Pancreas (tissue), 10 donors: ENCODE results near the gene MAP7. TPM values are rescaled to one million over a fixed set of nuclear protein-coding genes. Genes with fewer than 3 reads are reported as not detected.

Experiments
- ATAC-seq, 4 donors: fragments of 200-7000 bp; cut with Tn5 transposase; one replicate each; pipeline versions ENCODE4 v1.8.0 to v1.9.1; 2020; ENCODE audit warnings: mild to moderate bottlenecking in 4 of 4, moderate library complexity in 4 of 4
- DNase-seq, 6 donors: peaks; one replicate each; pipeline ENCODE4 v3.0.0-alpha.2; 2020
- FAIRE-seq: peaks from 2 replicates; lab custom pipeline; 2012; peaks lifted over from hg19 to GRCh38; lab: Jason Lieb, UNC
- H3K27ac ChIP-seq, 4 donors: fragments of 200-600 bp; sonication (generic); 1 replicate in 3 of 4; 2 replicates in 1 of 4; pipeline versions ENCODE4 v1.5.0 to v1.8.0; 2020
- H3K27me3 ChIP-seq, 4 donors: fragments of 200-600 bp; one replicate each; pipeline ENCODE4 v1.8.0; 2021
- H3K36me3 ChIP-seq, 3 donors: fragments of 200-600 bp; sonication (generic) in 1 of 3; one replicate each; pipeline versions ENCODE4 v1.5.0 to v1.8.0; 2020 to 2021
- H3K4me1 ChIP-seq, 3 donors: fragments of 200-600 bp; one replicate each; pipeline ENCODE4 v1.8.0; 2021
- H3K4me3 ChIP-seq, 4 donors: fragments of 200-600 bp; sonication (generic) in 2 of 4; one replicate each; pipeline versions ENCODE4 v1.5.0 to v1.8.0; 2020 to 2021
- H3K9me3 ChIP-seq, 4 donors: fragments of 200-600 bp; one replicate each; pipeline ENCODE4 v1.8.0; 2021
- WGBS, 2 donors: extraction: QIAGEN DNeasy Blood & Tissue Kit; methylation state at CpG; one replicate each; pipeline ENCODE4 v1.1.7; 2013; 5-methylcytosine and 5-hydroxymethylcytosine counted together
- intact Hi-C, 3 donors: fragments of 100-400 bp; cut with DNase I; formaldehyde crosslinking; loops; one replicate each; pipeline versions ENCODE4 v1.11.1 to v1.14.2; 2022
- polyA plus RNA-seq, 2 donors: library from polyadenylated mRNA; stranded (reverse); fragments of 200-250 nt; gene quantifications; one replicate each; pipeline ENCODE4 v1.2.3, GENCODE V29; 2013
- total RNA-seq, 6 donors: library from RNA; stranded (reverse); fragmentation: NEBNext Ultra II Directional in 4 of 6; extraction: Animal tissue kit (Norgen Biotek cat#: 25700) in 4 of 6; gene quantifications; one replicate each; pipeline versions ENCODE4 v1.2.1 to v1.2.4, GENCODE V29; 2021 to 2023
- TF ChIP-seq, protein P1 (sequence below), 4 donors: fragments of 200-600 bp; sonication (generic) in 3 of 4; IDR thresholded peaks; one replicate each; pipeline versions ENCODE4 v1.5.0 to v1.8.0; 2021; ENCODE audit warnings: antibody characterized with exemption in 4 of 4
- donor health status: healthy with polysubstance abuse.
- donor health status: DM: no; HTN: no; CAD: no; lungs with moderate emphysema.
- donor health status: DM: no; HTN: no; CAD: no.
- donor health status: control.
- donor health status: control.
- donor health status: Bipolar disorder and iron deficiency.
- donor health status: DM: yes; HTN: yes; CAD: no.
- donor health status: DM: no; HTN: no; CAD: no.
- donor health status: DM: no; HTN: no; CAD: no.
- donor health status: DM: yes; HTN: yes; CAD: no.

MAP7 gene
- total and polyA plus RNA-seq, 8 donors, result 10.7 to 37.9 (median 24.9) TPM

DNA sequence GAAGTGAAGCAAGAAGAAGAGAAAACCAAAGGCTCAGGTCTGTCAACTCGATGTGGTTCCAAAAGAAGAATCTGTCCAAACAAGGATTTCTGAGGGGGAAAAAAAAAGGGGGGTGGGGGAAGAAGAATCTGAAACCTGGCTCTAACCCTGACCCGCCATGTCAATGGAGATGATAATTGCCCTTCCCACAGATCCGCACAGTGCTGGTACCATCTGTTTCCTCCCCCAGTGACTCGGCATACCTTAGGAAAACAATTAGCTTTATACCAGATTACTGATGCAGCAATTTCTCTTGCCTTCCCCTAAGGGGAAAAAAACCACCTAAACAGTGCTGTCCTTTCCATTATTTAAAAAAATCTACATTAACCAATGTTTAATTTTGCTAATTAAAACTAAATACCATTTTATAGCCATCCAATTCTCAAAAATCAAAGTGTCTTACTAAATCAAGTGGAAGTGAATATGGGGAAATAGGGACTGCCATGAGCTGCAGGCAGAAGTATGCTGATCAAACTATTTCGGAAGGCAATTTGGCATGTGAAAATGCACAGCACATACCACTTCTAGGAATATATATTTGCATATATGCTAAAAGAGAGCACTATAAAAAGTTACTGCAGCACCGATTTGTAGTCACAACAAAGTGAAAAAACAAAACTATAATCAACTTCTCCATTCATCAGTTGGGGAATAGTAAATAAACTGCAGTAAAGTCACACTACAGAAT is 46.8 kb downstream of the MAP7 start:
- Histone ChIP-seq H3K27me3 (no peaks in the 10 kb centered on the region), H3K9me3 (no peaks in the 10 kb centered on the region), H3K4me3 (no peak overlapping the region), H3K36me3 (no peaks in the 10 kb centered on the region), H3K4me1 (no peaks in the 10 kb centered on the region), H3K27ac (no peak overlapping the region)
- intact Hi-C loops, result no loop called here
- WGBS, 2 donors, result 79 to 82% methylated on average over 6 of the region's 6 CpGs
- DNase-seq (no peak), FAIRE-seq (no peak), ATAC-seq (no peak)
- TF ChIP-seq, protein P1, sequence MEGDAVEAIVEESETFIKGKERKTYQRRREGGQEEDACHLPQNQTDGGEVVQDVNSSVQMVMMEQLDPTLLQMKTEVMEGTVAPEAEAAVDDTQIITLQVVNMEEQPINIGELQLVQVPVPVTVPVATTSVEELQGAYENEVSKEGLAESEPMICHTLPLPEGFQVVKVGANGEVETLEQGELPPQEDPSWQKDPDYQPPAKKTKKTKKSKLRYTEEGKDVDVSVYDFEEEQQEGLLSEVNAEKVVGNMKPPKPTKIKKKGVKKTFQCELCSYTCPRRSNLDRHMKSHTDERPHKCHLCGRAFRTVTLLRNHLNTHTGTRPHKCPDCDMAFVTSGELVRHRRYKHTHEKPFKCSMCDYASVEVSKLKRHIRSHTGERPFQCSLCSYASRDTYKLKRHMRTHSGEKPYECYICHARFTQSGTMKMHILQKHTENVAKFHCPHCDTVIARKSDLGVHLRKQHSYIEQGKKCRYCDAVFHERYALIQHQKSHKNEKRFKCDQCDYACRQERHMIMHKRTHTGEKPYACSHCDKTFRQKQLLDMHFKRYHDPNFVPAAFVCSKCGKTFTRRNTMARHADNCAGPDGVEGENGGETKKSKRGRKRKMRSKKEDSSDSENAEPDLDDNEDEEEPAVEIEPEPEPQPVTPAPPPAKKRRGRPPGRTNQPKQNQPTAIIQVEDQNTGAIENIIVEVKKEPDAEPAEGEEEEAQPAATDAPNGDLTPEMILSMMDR (IDR thresholded peaks at IDR 0.05), result no peak

DNA sequence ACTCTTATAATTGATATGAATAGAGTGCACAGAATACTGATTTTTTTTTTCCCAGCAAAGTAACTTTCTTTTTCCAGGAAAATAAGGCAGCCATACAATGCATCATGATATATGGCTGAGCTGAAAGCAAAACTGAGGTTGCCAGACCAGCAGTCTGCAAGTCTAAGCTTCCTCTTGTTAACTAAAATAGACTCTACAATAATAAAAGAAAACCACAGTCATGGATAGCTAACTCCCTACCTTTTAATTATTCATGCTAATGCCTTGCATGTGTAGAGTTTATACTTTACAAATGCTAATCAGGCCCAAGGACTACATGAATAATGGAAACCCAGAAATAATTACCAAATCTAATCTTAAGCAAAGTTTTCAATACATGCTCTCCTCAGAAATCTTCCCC is 47.4 kb downstream of the MAP7 start:
- FAIRE-seq, result no peak
- H3K27me3 ChIP-seq, result no peaks in the 10 kb centered on the region

DNA sequence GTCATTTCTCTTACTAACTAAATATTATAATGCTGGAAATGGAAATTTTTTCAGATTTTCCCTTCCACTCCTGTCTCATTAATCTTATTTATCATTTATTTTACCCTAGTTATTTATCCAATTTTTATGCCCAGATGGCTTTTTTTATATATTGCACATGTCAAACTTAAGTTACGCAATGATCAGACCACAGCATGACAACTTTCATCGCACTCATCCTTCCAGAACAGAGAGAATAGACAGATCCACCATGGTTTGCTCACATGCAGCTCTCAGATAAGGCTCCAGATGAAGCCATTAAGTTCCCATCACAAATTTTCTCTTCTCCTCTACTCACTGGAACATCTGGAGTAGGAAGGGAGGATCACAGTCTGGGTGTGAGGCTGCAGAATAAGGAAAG is 48.7 kb downstream of the MAP7 start:
- FAIRE-seq (no peak), DNase-seq (no peak), ATAC-seq (no peak)
- Histone ChIP-seq H3K9me3 (no peaks in the 10 kb centered on the region), H3K4me1 (no peaks in the 10 kb centered on the region), H3K27me3 (no peaks in the 10 kb centered on the region), H3K27ac (no peak overlapping the region), H3K4me3 (no peak overlapping the region), H3K36me3 (no peaks in the 10 kb centered on the region)
- whole genome bisulfite sequencing, 2 donors, result 94 to 96% methylated on average over 2 of the region's 2 CpGs
- TF ChIP-seq, protein P1 (IDR thresholded peaks at IDR 0.05), result no peak
- intact Hi-C loops, result no loop called here

More for the DNA sequence above, 47.4 kb downstream of the MAP7 start:
- no peak for DNase-seq
- TF ChIP-seq, protein P1 (IDR thresholded peaks at IDR 0.05), result no peak
- Histone ChIP-seq H3K9me3 (no peaks in the 10 kb centered on the region), H3K4me1 (no peaks in the 10 kb centered on the region), H3K4me3 (no peak overlapping the region), H3K27ac (no peak overlapping the region), H3K36me3 (no peaks in the 10 kb centered on the region)
- intact Hi-C loops, result no loop called here
- ATAC-seq, result no peak

DNA sequence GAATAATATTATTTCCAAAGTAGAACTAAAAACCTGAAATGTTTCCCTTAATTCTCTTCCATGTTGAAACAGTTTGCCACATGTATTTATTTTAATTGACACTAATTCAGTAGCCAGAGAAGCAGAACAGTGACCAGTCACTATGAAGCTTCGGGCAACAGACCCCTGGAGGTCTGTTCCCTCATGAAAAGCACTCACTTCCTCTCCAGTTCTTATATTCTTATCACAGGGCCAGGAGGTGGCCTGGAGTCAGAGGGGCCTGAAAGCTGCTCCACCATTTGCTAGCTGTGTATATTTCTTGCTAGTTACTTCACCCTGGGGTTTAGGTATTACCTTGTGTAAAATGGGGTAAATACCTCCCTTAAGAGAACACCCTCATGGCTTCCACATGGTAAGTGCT is 49.1 kb downstream of the MAP7 start:
- no peaks in the 10 kb centered on the region for H3K4me1 ChIP-seq
- ATAC-seq (no peak), FAIRE-seq (no peak), DNase-seq (no peak)
- intact Hi-C loops, result no loop called here
- H3K4me3 ChIP-seq, result no peak overlapping the region
- WGBS, 2 donors, result 81 to 90% methylated on average over 1 of the region's 1 CpG
- no peaks in the 10 kb centered on the region for H3K9me3 ChIP-seq
- no peaks in the 10 kb centered on the region for H3K36me3 ChIP-seq
- TF ChIP-seq, protein P1 (IDR thresholded peaks at IDR 0.05), result no peak
- no peak overlapping the region for H3K27ac ChIP-seq
- H3K27me3 ChIP-seq, result no peaks in the 10 kb centered on the region

DNA sequence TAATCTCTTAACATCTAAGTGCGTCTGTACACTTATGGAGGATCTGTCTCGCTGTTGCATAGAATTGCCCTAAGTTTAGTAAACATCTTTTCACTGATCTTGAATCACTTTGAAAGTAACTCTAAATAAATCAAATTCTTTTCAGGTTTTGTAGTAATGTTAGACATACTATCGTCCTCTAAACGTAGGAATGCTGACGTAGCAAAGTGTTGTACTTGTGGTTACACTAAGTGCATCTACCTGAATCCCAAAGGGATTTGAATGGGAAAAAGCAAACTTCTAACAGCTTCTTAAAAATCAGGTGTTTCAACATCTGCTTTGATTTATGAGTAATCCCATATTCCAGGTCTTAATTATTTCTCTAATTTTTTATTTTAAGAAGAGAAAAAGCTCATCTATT is 49.8 kb downstream of the MAP7 start:
- Histone ChIP-seq H3K9me3 (no peaks in the 10 kb centered on the region), H3K27me3 (no peaks in the 10 kb centered on the region), H3K4me3 (no peak overlapping the region), H3K36me3 (no peaks in the 10 kb centered on the region), H3K27ac (no peak overlapping the region), H3K4me1 (no peaks in the 10 kb centered on the region)
- ATAC-seq (no peak), DNase-seq (no peak), FAIRE-seq (no peak)
- WGBS, 2 donors, result 91 to 92% methylated on average over 5 of the region's 5 CpGs
- intact Hi-C loops, result no loop called here
- TF ChIP-seq, protein P1 (IDR thresholded peaks at IDR 0.05), result no peak
